Neuronal stem cell (in vitro differentiated cells): ENCODE data around the gene HS6ST3.

Experiments used
- DNase-seq: peaks from one replicate; pipeline ENCODE4 v3.0.0-alpha.2; 2013; ENCODE audit warnings: low spot score
- H2AFZ ChIP-seq: one replicate; pipeline ENCODE4 v1.6.1; 2013; ENCODE audit warnings: mild to moderate bottlenecking, low read length, inconsistent platforms
- H2AK5ac ChIP-seq: 2 replicates; pipeline ENCODE4 v1.6.1; 2013; ENCODE audit warnings: low read depth, mild to moderate bottlenecking, inconsistent platforms, low read length, moderate library complexity, mixed read lengths
- H2BK120ac ChIP-seq: 2 replicates; pipeline ENCODE4 v1.6.1; 2013; ENCODE audit warnings: low read depth, mild to moderate bottlenecking, inconsistent platforms, low read length, moderate library complexity, mixed read lengths
- H2BK12ac ChIP-seq: one replicate; pipeline ENCODE4 v1.6.1; 2013; ENCODE audit warnings: low read length, inconsistent platforms
- H2BK15ac ChIP-seq: 2 replicates; pipeline ENCODE4 v1.6.1; 2013; ENCODE audit warnings: mild to moderate bottlenecking, low read length, inconsistent platforms, mixed read lengths
- H2BK5ac ChIP-seq: one replicate; pipeline ENCODE4 v1.6.1; 2013; ENCODE audit warnings: inconsistent platforms, mild to moderate bottlenecking, low read length, moderate library complexity
- H3K14ac ChIP-seq: one replicate; pipeline ENCODE4 v1.6.1; 2013; ENCODE audit warnings: low read length, inconsistent platforms
- H3K18ac ChIP-seq: 2 replicates; pipeline ENCODE4 v1.6.1; 2013; ENCODE audit warnings: low read length, inconsistent platforms
- H3K23ac ChIP-seq: 2 replicates; pipeline ENCODE4 v1.6.1; 2013; ENCODE audit warnings: low read depth, mild to moderate bottlenecking, mixed read lengths, low read length, inconsistent platforms; ENCODE audit not compliant: poor library complexity
- H3K27ac ChIP-seq: replicated peaks from 3 replicates; pipeline ENCODE4 v1.5.1; 2013; ENCODE audit warnings: low read length, inconsistent platforms
- H3K27me3 ChIP-seq, 3 experiments: 2 replicates each; pipeline ENCODE4 v1.6.1; 2013; ENCODE audit warnings: low read length in 3 of 3, mild to moderate bottlenecking in 2 of 3, inconsistent platforms in 1 of 3, low read depth in 1 of 3, mixed read lengths in 1 of 3, moderate library complexity in 1 of 3; ENCODE audit not compliant: control insufficient read depth in 3 of 3, insufficient read depth in 3 of 3
- H3K36me3 ChIP-seq, 2 donors: replicated peaks in 1 of 2; 2 replicates each; pipeline ENCODE4 v1.6.1; 2013; ENCODE audit warnings: low read length in 2 of 2; ENCODE audit not compliant: control insufficient read depth in 2 of 2, insufficient read depth in 2 of 2
- H3K4ac ChIP-seq: 2 replicates; pipeline ENCODE4 v1.6.1; 2013; ENCODE audit warnings: inconsistent platforms, mild to moderate bottlenecking, low read length, moderate library complexity
- H3K4me1 ChIP-seq, 2 donors: 1 replicate in 1 of 2; 2 replicates in 1 of 2; pipeline ENCODE4 v1.6.1; 2013; ENCODE audit warnings: low read length in 2 of 2, low read depth in 1 of 2; ENCODE audit not compliant: control insufficient read depth in 2 of 2, insufficient read depth in 1 of 2
- H3K4me2 ChIP-seq: one replicate; pipeline ENCODE4 v1.6.1; 2013; ENCODE audit warnings: mild to moderate bottlenecking, low read length, inconsistent platforms; ENCODE audit not compliant: insufficient read depth, poor library complexity, severe bottlenecking
- H3K4me3 ChIP-seq, 2 donors: 2 replicates each; pipeline ENCODE4 v1.5.1; 2013; ENCODE audit warnings: low read length in 2 of 2, mild to moderate bottlenecking in 2 of 2, inconsistent platforms in 1 of 2, moderate library complexity in 1 of 2
- H3K79me1 ChIP-seq: one replicate; pipeline ENCODE4 v1.6.1; 2013; ENCODE audit warnings: low read depth, mild to moderate bottlenecking, inconsistent platforms, low read length, moderate library complexity
- H3K9ac ChIP-seq: one replicate; pipeline ENCODE4 v1.6.1; 2013; ENCODE audit warnings: mild to moderate bottlenecking, low read depth, low read length, inconsistent platforms; ENCODE audit not compliant: poor library complexity
- H3K9me3 ChIP-seq, 2 donors: replicated peaks in 1 of 2; 2 replicates each; pipeline versions ENCODE3 to v1.6.1; 2013; ENCODE audit warnings: low read length in 2 of 2, mild to moderate bottlenecking in 2 of 2, inconsistent platforms in 1 of 2, low read depth in 1 of 2, mixed read lengths in 1 of 2, moderate library complexity in 1 of 2; ENCODE audit not compliant: control insufficient read depth in 2 of 2, insufficient read depth in 1 of 2
- H4K8ac ChIP-seq: one replicate; pipeline ENCODE4 v1.6.1; 2013; ENCODE audit warnings: low read depth, mild to moderate bottlenecking, inconsistent platforms, low read length, moderate library complexity
- H4K91ac ChIP-seq: one replicate; pipeline ENCODE4 v1.6.1; 2013; ENCODE audit warnings: low read length, low read depth, mild to moderate bottlenecking, inconsistent platforms; ENCODE audit not compliant: poor library complexity
- WGBS, 2 donors: extraction: QIAGEN DNeasy Blood & Tissue Kit; methylation state at CpG; one replicate each; pipeline ENCODE4 v1.1.7; 2013; ENCODE audit warnings: missing lambda C conversion rate in 2 of 2, mixed read lengths in 1 of 2; ENCODE audit not compliant: insufficient read length in 2 of 2, insufficient replicate concordance in 1 of 2; ENCODE audit errors: extremely low coverage in 2 of 2; 5-methylcytosine and 5-hydroxymethylcytosine counted together

Gene HS6ST3

GRCh38 chr13:96229356-96229755 is 139.4 kb downstream of the HS6ST3 start:
- no peak overlapping the region for H3K27ac ChIP-seq
- no peak overlapping the region for H2BK12ac ChIP-seq

GRCh38 chr13:96238241-96238640 is 148.3 kb downstream of the HS6ST3 start:
- no peak overlapping the region for H2AK5ac ChIP-seq
- H3K9ac ChIP-seq = no peak overlapping the region
- no peak for DNase-seq
- no peak overlapping the region for H3K4me3 ChIP-seq
- no peaks in the 10 kb centered on the region for H3K4me1 ChIP-seq
- no peak overlapping the region for H3K18ac ChIP-seq
- no peaks in the 10 kb centered on the region for H3K79me1 ChIP-seq
- no peak overlapping the region for H3K23ac ChIP-seq
- H3K14ac ChIP-seq = no peak overlapping the region
- H4K8ac ChIP-seq = no peak overlapping the region
- H3K9me3 ChIP-seq = no peaks in the 10 kb centered on the region
- no peak overlapping the region for H3K4me2 ChIP-seq
- H3K36me3 ChIP-seq = no peaks in the 10 kb centered on the region
- H2BK5ac ChIP-seq = no peak overlapping the region
- no peak overlapping the region for H2BK15ac ChIP-seq
- no peak overlapping the region for H2BK120ac ChIP-seq
- H2AFZ ChIP-seq = no peak overlapping the region
- no peak overlapping the region for H4K91ac ChIP-seq
- no peaks in the 10 kb centered on the region for H3K27me3 ChIP-seq
- H2BK12ac ChIP-seq = no peak overlapping the region
- no peak overlapping the region for H3K4ac ChIP-seq
- no peak overlapping the region for H3K27ac ChIP-seq
- no CpG with 5 or more reads among the region's 5 CpGs for WGBS, 2 donors

More at GRCh38 chr13:96229356-96229755, 139.4 kb downstream of the HS6ST3 start:
- H2AFZ ChIP-seq = no peak overlapping the region
- H3K9ac ChIP-seq = no peak overlapping the region
- no peak overlapping the region for H3K14ac ChIP-seq
- no peak overlapping the region for H3K4me3 ChIP-seq
- no peak overlapping the region for H4K8ac ChIP-seq
- H3K79me1 ChIP-seq = no peaks in the 10 kb centered on the region
- H3K4me1 ChIP-seq = no peaks in the 10 kb centered on the region
- no peak for DNase-seq
- no peak overlapping the region for H3K18ac ChIP-seq
- H3K4ac ChIP-seq = no peak overlapping the region
- no peaks in the 10 kb centered on the region for H3K27me3 ChIP-seq
- no peak overlapping the region for H2BK120ac ChIP-seq
- H2AK5ac ChIP-seq = no peak overlapping the region
- no peak overlapping the region for H4K91ac ChIP-seq
- H3K23ac ChIP-seq = no peak overlapping the region
- no CpG with 5 or more reads among the region's 2 CpGs for WGBS, 2 donors
- no peaks in the 10 kb centered on the region for H3K36me3 ChIP-seq
- H3K4me2 ChIP-seq = no peak overlapping the region
- peaks cover 0 to 2% of the 10 kb centered on the region in 2 donors for H3K9me3 ChIP-seq
- no peak overlapping the region for H2BK15ac ChIP-seq
- no peak overlapping the region for H2BK5ac ChIP-seq

GRCh38 chr13:96238861-96239260 is 149.0 kb downstream of the HS6ST3 start:
- no peaks in the 10 kb centered on the region for H3K4me1 ChIP-seq
- H2BK12ac ChIP-seq = no peak overlapping the region
- H2BK120ac ChIP-seq = no peak overlapping the region
- H4K8ac ChIP-seq = no peak overlapping the region
- no peak overlapping the region for H3K9ac ChIP-seq
- H3K9me3 ChIP-seq = no peaks in the 10 kb centered on the region
- H2BK15ac ChIP-seq = no peak overlapping the region
- H3K14ac ChIP-seq = no peak overlapping the region
- WGBS, 2 donors = no CpG with 5 or more reads among the region's 5 CpGs
- no peak overlapping the region for H3K27ac ChIP-seq
- no peak overlapping the region for H2BK5ac ChIP-seq
- no peak overlapping the region for H3K23ac ChIP-seq
- H3K18ac ChIP-seq = no peak overlapping the region
- no peak overlapping the region for H3K4me3 ChIP-seq
- H2AK5ac ChIP-seq = no peak overlapping the region
- no peak overlapping the region for H3K4ac ChIP-seq
- H4K91ac ChIP-seq = no peak overlapping the region
- no peak overlapping the region for H3K4me2 ChIP-seq
- H3K27me3 ChIP-seq = no peaks in the 10 kb centered on the region
- H2AFZ ChIP-seq = no peak overlapping the region
- no peak for DNase-seq
- no peaks in the 10 kb centered on the region for H3K79me1 ChIP-seq
- H3K36me3 ChIP-seq = no peaks in the 10 kb centered on the region

- DNase-seq = no peak
- no peak overlapping the region for H3K4me2 ChIP-seq
- H3K36me3 ChIP-seq = no peaks in the 10 kb centered on the region
- no peak overlapping the region for H3K4me3 ChIP-seq
- no peak overlapping the region for H2AK5ac ChIP-seq
- no peak overlapping the region for H2BK12ac ChIP-seq
- WGBS, 2 donors = no CpG with 5 or more reads among the region's 1 CpG
- no peak overlapping the region for H2BK15ac ChIP-seq
- H3K23ac ChIP-seq = no peak overlapping the region
- H4K8ac ChIP-seq = no peak overlapping the region
- no peak overlapping the region for H2BK5ac ChIP-seq
- no peak overlapping the region for H4K91ac ChIP-seq
- no peak overlapping the region for H2BK120ac ChIP-seq
- no peaks in the 10 kb centered on the region for H3K9me3 ChIP-seq
- no peaks in the 10 kb centered on the region for H3K79me1 ChIP-seq
- H3K27ac ChIP-seq = no peak overlapping the region
- H3K18ac ChIP-seq = no peak overlapping the region
- no peaks in the 10 kb centered on the region for H3K27me3 ChIP-seq
- H3K9ac ChIP-seq = no peak overlapping the region
- H2AFZ ChIP-seq = no peak overlapping the region
- no peak overlapping the region for H3K4ac ChIP-seq
- H3K14ac ChIP-seq = no peak overlapping the region
- no peaks in the 10 kb centered on the region for H3K4me1 ChIP-seq
Observed at GRCh38 chr13:96243376-96243775, 153.5 kb downstream of the HS6ST3 start.
